H54 (cell line): ENCODE measurements around the gene AQP6.
A peak's percentile ranks its signal among the peaks of the same experiment; 100 is the strongest.

Source experiments
- DNase-seq: peaks from one replicate; pipeline ENCODE4 v3.0.0; 2011; ENCODE audit warnings: low spot score, mixed read lengths; ENCODE audit not compliant: insufficient read length
- FAIRE-seq: peaks from 3 replicates; lab custom pipeline; 2011; peaks lifted over from hg19 to GRCh38; lab: Jason Lieb, UNC
- POLR2A ChIP-seq: IDR thresholded peaks from 2 replicates; pipeline ENCODE4 v1.6.1; 2011; ENCODE audit warnings: low read depth, mild to moderate bottlenecking, low read length

AQP6 gene

GRCh38 chr12:49936925-49937324 is 35.8 kb upstream of the AQP6 start:
- FAIRE-seq = no peak

GRCh38 chr12:49937639-49938300 is 35.0 kb upstream of the AQP6 start:
- no peak for TF ChIP-seq POLR2A
- FAIRE-seq (no peak), DNase-seq (no peak)

More at GRCh38 chr12:49936925-49937324, 35.8 kb upstream of the AQP6 start:
- DNase-seq = no peak
- no peak for TF ChIP-seq POLR2A

GRCh38 chr12:49939307-49939706 is 33.4 kb upstream of the AQP6 start:
- DNase-seq = no peak
- TF ChIP-seq POLR2A = no peak
- FAIRE-seq = no peak

GRCh38 chr12:49939707-49940106 is 33.0 kb upstream of the AQP6 start:
- no peak for FAIRE-seq
- DNase-seq = no peak
- no peak for TF ChIP-seq POLR2A

GRCh38 chr12:49941556-49942511 is 30.9 kb upstream of the AQP6 start:
- DNase-seq (no peak), FAIRE-seq (no peak)
- no peak for TF ChIP-seq POLR2A

GRCh38 chr12:49942512-49942893 is 30.2 kb upstream of the AQP6 start:
- FAIRE-seq = no peak
- no peak for DNase-seq

GRCh38 chr12:49942921-49943624 is 29.7 kb upstream of the AQP6 start:
- DNase-seq (no peak), FAIRE-seq (no peak)
- TF ChIP-seq POLR2A = no peak

More at GRCh38 chr12:49942512-49942893, 30.2 kb upstream of the AQP6 start:
- no peak for TF ChIP-seq POLR2A

GRCh38 chr12:49943625-49943960 is 29.2 kb upstream of the AQP6 start:
- TF ChIP-seq POLR2A = no peak
- FAIRE-seq (no peak), DNase-seq (no peak)

- no peak for FAIRE-seq
- no peak for DNase-seq
- TF ChIP-seq POLR2A = no peak
These were observed 28.7 kb upstream of the AQP6 start for GRCh38 chr12:49944046-49944445.

GRCh38 chr12:49944718-49945117 is 28.0 kb upstream of the AQP6 start:
- DNase-seq = no peak
- TF ChIP-seq POLR2A = no peak
- FAIRE-seq = no peak

GRCh38 chr12:49945394-49946080 is 27.2 kb upstream of the AQP6 start:
- TF ChIP-seq POLR2A = no peak
- peak; percentile 88 for FAIRE-seq
- peak; percentile 90 for DNase-seq

GRCh38 chr12:49946086-49946485 is 26.7 kb upstream of the AQP6 start:
- DNase-seq = no peak
- no peak for FAIRE-seq

GRCh38 chr12:49946497-49946896 is 26.2 kb upstream of the AQP6 start:
- DNase-seq (no peak), FAIRE-seq (no peak)
- TF ChIP-seq POLR2A = no peak

More at GRCh38 chr12:49946086-49946485, 26.7 kb upstream of the AQP6 start:
- no peak for TF ChIP-seq POLR2A
